Pulmonary artery endothelial cell (primary cell): ENCODE results near the gene PANX2. TPM values are rescaled to one million over a fixed set of nuclear protein-coding genes. Genes with fewer than 3 reads are reported as not detected.
"Not testable (repeated sequence)": the region's sequence is repeated elsewhere in the genome, so short reads cannot be mapped to it uniquely, and the experiment has no call there.

ENCODE experiments used
- DNase-seq: peaks from one replicate; pipeline ENCODE4 v3.0.0-alpha.2; 2011; ENCODE audit warnings: low read depth, low spot score
- total RNA-seq: library from RNA; depleted of rRNA; stranded (reverse); fragments of >200 nt; gene quantifications from 2 replicates; pipeline ENCODE4 v1.2.3, GENCODE V29; 2014

Gene PANX2
- total RNA-seq, result 0.53 and 0.99 TPM in 2 replicates

DNA sequence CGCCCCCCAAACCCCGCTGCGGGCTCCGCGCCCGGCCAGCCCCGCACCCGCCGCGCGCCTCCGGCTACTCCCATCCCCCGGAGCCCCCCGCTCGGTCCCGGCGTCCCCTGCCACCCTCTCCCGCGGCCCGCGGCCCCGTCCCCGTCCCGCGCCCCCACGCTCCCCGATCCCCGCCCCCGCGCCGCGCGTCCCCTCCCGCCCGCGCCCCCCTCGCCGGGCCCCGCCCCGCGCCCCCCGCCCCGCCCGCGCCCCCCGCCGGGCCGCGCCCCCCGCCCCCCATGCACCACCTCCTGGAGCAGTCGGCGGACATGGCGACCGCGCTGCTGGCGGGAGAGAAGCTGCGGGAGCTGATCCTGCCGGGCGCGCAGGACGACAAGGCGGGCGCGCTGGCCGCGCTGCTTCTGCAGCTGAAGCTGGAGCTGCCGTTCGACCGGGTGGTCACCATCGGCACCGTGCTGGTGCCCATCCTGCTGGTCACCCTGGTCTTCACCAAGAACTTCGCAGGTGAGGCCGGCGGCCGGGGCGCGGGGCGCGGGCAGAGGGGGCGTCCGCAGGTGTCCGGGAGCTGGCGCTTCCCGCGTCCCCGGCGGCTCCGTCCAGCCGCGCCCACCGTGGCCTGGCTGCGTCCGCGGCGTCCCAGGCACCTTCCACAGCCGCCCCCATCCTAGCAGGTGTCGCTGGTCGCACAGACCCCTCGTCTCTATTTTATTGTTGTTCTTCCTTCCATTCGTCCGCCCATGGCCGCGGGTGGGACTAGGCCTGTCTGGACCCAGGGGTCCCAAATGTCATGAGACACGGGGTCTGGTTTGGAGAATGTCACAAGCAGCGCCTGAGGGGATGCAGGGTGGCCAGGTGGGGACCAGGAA is at the start of gene PANX2:
Gene PANX2, plus strand, starts transcription at position 279 of the 866 bp plus-strand sequence. Its CDS starts 0 bp downstream, at position 279.
- DNase-seq, result no peak

DNA sequence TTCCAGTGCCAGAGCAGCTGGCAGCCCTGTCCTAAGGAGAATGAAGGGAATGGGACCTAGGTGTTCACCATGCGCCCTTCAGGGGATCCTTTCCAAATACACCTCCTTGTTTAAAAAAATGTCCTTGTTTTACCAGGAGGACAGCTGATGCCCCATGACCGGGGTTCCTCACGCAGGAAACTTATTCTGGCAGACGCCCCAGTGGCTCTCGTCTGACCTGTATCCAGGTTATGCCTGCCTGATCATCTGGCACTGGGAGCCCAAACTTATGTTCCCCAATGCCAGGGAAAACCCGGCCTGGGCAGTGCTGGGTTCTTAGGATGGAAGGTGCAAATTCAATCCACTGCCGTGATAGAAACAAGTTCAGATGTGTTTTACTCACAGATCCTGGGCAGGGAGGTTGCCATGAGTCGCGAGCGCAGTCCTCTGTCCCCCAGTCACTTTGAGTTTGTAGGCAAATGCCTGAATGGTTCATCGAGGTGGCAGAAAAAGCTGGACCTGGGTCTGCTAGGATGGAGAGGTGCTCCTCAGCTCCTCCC is 49.3 kb upstream of the PANX2 start:
- DNase-seq, result no peak

- no peak for DNase-seq
Measured at GRCh38 chr22:50123119-50123518, 47.4 kb upstream of the PANX2 start.

DNA sequence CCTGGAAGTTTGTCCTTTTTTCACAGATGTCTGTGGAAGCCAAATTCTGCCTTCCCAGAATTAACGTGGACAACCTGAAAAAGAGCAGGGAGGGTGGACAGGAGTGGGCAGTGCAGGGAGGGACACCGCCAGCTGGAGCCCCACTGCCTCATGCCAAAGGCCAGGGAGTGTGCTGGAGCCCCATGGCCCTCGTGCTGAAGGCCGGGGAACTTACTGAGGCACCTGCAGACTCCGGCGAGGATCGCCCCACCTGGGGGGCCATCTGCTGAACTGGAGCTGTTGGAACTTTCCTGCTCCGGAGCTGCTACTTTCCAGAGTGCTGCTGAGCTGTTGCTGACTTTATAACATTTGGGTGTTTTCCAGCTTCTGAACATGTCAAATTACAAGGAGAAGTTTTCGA is 45.5 kb upstream of the PANX2 start:
- no peak for DNase-seq

DNA sequence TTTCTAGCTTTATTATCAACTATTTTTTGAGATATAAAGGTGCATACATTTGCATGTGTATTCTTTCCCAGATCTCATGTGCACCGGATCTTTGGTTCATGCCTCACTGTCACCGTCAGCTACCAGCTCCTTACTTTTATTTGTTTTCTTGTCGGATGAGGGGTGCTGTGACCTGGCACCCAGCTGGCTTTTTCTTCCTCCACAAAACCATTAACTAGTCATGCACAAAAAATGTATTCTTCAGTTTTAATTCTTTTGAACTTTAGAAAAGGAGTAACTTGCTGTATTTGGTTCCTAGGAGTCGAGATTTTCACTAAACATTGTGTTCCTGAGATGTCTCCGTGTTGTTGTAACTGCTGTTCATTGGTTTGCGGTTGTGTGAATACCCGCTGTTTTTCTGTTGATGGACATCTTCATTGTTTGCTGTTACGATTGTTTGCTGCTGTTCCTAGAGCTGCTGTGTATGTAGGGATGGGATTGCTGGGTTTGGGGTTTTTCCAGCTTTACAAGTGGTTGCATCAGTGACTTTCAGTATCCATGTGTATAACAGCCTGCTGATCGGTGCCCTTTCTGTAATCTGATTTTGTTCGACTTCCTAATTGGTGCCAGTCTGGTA is 41.3 kb upstream of the PANX2 start:
- DNase-seq, result no peak

DNA sequence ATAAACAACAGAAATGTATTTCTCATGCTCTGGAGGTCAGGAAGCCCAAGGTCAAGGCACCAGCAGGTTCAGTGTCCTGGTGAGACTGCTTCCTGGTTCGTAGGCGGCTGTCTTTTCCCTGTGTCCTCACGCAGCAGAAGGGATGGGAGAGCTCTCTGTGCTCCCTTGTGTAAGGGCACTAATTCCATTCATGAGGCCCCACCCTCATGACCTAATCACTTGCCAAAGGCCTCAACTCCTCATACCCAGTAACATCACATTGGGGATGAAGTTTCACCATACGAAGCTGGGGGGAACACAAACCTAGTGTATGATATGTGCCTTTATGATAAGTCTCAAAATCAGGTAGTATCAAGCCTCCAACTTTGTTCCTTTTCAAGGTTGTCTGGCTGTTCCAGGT is 38.6 kb upstream of the PANX2 start:
- no peak for DNase-seq

DNA sequence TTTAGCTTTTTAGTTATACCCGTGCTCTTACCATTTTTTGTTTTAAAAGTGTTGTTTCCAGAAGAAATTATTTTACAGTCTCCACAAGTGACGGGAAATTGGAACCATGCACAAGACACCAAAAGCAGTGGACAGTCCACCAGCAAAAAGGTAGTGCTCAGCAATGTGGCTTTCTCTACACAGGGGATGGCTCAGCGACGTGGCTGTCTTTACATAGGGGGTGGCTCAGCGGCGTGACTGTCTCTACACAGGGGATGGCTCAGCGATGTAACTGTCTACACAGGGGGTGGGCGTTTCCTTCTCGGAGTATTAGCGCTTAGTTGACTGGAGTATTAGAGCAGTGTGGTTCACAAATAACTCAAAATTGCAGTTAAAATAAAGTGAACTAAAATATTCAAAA is 36.0 kb upstream of the PANX2 start:
- DNase-seq, result no peak

DNA sequence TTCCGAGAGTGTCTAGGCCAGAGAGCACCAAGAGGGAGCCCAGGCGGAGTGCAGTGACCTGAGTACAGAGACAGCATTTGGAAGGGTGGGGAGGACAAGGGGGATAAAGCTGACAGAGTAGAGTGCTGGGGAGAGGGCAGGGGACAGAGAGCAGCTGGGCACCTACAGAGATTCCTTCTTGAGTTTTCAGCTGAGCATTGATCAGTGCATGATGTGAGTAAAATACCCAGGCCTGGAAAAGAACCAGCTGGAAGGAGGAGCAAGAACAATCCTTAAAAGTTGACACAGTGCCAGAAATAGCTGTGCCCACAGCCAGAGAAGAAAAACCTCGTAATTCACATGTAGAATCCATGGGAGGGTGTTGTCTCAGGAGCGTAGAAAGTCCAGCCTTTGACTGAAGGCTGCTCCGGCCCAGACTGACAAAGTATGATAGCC is 33.9 kb upstream of the PANX2 start:
- no peak for DNase-seq

GRCh38 chr22:50137277-50137676 is 33.3 kb upstream of the PANX2 start:
- not testable (repeated sequence) for DNase-seq

DNA sequence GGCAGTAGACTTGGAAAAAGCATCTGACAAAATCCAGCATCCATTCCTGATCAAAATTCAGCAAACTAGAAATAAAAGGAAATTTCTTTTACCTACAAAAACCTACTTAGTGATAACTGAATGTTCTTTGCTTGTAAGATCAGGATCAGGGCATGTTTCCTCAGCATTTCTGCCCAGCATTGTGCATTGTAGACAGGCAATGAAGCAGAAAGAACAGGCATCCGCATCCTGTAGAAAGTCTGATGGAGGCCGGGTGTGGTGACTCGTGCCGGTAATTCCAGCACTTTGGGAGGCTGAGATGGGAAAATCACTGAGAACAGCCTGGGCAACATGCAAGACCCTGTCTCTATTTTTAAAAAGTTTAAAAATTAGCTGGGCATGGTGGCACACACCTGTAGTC is 32.5 kb upstream of the PANX2 start:
- DNase-seq, result no peak

DNA sequence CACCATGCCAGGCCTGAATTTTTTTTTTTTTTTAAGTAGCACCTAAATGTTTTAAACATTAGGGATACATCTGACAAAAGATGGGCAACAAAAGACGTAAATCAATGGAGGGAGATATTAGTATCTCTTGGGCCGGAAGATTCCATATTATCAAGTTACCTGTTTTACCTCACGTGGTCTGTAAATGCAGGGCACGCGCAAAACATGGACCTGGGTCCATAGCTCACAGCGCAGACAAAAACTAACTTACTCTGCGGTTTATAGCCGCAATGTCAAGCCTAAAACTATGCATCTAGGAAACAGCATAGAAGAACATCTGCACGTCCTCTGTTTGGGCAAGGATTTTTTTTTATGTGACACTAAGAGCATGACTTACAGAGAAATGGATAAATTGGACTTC is 31.5 kb upstream of the PANX2 start:
- no peak for DNase-seq

DNA sequence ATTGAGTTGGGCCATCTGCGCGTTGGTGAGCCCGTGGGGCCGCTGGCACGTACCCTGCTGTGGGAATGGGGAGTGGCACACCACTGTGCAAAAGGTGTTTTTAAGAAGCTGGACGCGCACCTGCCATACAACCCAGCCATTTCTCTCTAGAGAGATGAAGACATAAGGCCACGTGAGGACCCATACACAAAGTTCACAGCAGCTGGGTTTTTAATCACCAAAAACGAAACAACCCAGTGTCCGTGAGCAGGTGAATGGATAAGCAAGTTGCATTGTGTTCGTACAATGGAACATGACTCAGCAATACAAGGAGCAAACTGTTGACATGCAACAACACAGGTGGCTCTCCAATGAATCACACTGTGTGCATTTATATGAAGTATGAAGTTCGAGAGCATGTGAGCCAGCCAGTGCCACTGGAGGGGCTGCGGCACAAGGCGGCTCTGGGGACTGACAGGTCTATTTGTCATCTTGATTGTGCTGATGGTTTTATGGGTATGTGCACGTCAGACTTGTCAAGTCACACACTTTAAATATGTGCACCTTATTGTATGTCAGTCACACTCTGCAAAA is 30.6 kb upstream of the PANX2 start:
- DNase-seq, result no peak

GRCh38 chr22:50140615-50141014 is 29.9 kb upstream of the PANX2 start:
- DNase-seq, result no peak

GRCh38 chr22:50141462-50141861 is 29.1 kb upstream of the PANX2 start:
- no peak for DNase-seq

DNA sequence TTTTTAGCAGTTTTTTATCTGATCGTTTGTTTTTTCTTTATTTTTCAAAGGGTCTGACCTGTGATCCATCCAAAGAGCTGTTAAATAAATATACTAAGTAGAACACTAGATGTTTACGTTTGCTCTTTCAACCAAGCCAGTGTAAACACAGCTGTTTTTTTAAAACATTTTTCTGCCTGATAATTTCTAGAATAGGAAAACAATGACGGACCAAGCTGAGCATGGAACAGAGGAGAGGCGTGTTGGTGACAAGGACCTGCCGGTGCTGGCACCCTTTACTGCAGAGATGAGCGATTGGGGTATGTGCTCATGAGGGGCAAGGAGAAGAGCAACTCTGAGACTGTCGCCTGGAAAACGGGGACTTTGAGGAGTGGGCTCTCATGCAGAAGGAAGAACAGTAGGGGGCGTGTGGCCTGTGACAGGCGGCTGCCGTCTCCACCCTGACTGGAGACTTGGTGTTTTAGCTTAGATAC is 28.6 kb upstream of the PANX2 start:
- DNase-seq, result no peak

GRCh38 chr22:50143096-50143495 is 27.4 kb upstream of the PANX2 start:
- no peak for DNase-seq

GRCh38 chr22:50144005-50144614 is 26.4 kb upstream of the PANX2 start:
- DNase-seq, result no peak

GRCh38 chr22:50145721-50146438 is 24.7 kb upstream of the PANX2 start:
- DNase-seq, result no peak

GRCh38 chr22:50146439-50147238 is 23.9 kb upstream of the PANX2 start:
- DNase-seq, result no peak
